Effector CD4-positive, alpha-beta T cell (primary cell): ENCODE data around the gene KCNMA1.

ENCODE experiments used
- DNase-seq: peaks from one replicate; pipeline ENCODE4 v3.0.0-alpha.2; 2020

The KCNMA1 gene

GRCh38 chr10:77121829-77122228 lies 515.8 kb downstream of the KCNMA1 start:
- no peak for DNase-seq

DNA sequence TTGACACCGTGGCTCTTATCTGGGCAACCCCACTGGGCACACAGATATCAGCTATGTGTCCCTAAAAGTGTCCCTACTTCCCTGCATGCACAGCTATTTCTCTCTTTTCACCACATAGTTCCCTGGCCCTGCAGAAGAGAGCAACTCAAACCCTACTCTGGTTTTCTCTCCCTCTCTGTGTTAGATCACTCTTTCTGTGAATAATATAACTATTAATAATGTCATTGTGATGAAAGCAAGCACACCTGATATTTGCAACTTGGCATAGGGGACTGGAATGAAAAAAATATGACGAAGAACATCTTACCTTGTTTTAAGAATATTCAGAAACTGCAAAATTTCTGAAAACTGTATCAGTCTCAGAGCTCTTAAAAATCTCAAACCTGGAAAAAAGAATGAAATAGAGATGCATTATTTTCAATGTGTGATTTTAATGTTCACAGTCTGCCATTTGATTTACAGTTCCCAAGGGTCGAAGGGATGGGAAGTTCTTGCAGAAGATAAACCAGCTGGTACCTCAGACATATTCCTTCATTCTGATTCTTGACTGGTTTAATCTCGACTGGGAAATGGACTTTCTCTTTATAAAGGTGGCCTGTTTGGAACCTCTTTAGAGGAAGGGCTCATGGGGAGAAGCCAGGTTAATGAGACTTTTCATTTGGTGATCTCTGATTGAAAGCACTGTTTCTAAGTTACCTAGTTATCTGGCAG lies 516.8 kb downstream of the KCNMA1 start:
- no peak for DNase-seq

DNA sequence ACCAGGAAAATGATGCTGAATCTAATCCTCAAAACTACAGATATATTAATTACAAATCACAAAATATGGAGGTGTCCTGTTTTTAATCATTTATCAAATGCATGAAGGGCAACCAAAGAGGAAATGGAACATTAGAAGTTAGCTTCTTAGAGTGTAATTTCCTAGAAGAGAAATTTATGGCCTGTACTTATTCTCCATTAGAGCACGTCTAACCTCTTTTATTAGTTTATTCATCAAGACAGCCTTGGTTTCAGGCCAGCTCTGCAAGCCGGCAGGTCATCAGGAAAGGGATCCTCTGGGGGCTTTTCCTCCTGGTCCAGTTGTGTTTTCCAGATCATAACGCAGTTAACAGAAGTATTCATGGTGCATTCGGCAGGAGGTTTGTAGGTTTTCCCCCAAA lies 517.6 kb downstream of the KCNMA1 start:
- no peak for DNase-seq

DNA sequence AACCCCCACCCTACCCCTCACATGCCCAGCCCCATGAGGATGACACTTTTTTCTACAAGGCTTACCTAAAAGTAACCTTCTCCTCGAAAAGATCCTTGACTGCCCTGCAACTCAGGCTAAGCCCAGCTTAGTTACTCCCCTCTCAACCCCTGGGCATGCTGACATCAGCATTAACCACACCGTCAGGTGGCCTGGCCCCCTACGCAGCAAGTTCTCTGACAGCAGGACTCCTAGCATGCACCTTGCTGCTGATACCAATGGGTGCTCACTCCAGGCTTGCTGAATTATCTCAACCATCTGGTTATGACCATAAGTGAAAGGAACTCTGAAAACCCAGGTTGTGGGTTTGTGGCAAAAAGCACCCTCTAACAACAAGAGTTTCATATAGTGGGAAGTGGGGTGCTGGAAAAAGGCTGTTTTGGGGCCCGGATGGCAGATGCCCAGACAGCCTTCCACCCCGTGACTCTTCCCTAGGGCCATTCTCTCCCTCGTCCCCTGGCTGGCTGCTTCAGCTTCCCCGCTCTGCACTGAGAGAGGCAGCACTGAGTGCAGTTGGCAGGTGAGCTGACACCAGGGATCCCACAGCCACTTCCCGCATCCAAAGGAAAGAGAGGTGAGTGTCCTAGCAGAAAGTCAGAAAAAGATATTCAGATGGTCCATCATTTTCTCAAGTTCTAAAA lies 518.9 kb downstream of the KCNMA1 start:
- no peak for DNase-seq

GRCh38 chr10:77117501-77117900 lies 520.1 kb downstream of the KCNMA1 start:
- no peak for DNase-seq

DNA sequence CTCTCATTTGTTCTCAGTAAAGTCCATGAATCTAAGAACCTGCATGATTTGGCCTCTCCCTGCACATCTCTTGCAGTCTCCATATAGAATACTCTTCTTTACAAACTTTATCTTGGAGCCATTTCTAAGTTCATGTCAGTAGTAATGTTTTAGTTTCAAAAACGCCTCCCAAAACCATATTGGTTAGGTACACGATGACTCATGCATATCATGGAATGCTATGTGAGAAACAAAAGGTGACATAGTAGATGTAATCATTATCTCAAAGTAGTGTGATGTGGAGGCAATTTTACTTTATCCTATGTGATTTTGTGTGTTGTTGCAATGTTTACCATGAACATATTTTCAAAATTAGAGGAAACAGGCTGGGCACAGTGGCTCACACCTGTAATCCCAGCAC lies 520.7 kb downstream of the KCNMA1 start:
- no peak for DNase-seq

- no peak for DNase-seq
Observed at GRCh38 chr10:77114181-77114821, 523.3 kb downstream of the KCNMA1 start.

GRCh38 chr10:77111611-77112550 lies 525.7 kb downstream of the KCNMA1 start:
- DNase-seq = no peak

DNA sequence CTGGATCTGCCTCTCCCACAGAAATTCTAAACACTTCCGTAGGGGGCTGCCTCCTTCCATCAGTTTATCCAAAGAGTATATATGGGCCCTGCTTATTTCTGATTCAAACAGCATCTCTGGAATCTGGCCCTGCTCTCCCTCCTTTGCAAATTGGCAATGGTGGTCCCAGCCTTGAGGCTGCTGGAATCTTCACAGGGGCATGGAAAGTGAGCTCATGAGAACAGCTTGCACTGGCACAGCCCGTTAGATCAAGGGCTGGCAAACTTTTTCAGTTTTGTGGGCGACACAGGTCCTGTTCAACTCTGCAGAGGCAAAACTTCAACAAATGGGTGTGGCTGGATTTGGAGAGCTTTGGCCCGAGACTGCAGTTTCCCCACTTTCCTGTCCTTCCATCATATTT lies 526.9 kb downstream of the KCNMA1 start:
- no peak for DNase-seq

- no peak for DNase-seq
Observed at GRCh38 chr10:77109351-77109994, 528.1 kb downstream of the KCNMA1 start.

GRCh38 chr10:77106676-77107075 lies 530.9 kb downstream of the KCNMA1 start:
- no peak for DNase-seq

GRCh38 chr10:77105761-77106221 lies 531.8 kb downstream of the KCNMA1 start:
- DNase-seq = no peak

- no peak for DNase-seq
Observed at GRCh38 chr10:77104459-77104980, 533.1 kb downstream of the KCNMA1 start.

- DNase-seq = no peak
Observed at GRCh38 chr10:77103213-77103612, 534.4 kb downstream of the KCNMA1 start.

GRCh38 chr10:77101341-77101740 lies 536.3 kb downstream of the KCNMA1 start:
- DNase-seq = no peak

- no peak for DNase-seq
Observed at GRCh38 chr10:77099136-77099535, 538.5 kb downstream of the KCNMA1 start.

- no peak for DNase-seq
Observed at GRCh38 chr10:77097625-77098024, 540.0 kb downstream of the KCNMA1 start.

DNA sequence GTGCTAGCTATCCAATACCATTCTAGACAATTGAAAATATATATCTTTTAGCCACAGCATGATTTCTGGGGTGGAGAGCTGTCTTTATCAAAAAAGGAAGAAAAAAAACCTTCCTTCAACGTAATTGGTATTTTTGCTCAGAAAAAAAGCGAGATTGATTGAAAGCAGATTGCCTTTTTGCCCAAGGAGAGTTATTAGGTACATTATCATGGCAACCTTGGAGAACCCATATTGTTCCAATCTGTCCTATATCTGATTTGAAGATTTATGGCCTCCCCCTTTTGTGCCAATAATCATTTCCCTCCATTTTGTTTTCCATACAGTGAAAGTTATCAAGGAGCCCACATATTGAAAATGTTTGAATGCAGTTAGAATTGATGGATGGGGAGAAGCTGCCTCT lies 544.5 kb downstream of the KCNMA1 start:
- DNase-seq = no peak

DNA sequence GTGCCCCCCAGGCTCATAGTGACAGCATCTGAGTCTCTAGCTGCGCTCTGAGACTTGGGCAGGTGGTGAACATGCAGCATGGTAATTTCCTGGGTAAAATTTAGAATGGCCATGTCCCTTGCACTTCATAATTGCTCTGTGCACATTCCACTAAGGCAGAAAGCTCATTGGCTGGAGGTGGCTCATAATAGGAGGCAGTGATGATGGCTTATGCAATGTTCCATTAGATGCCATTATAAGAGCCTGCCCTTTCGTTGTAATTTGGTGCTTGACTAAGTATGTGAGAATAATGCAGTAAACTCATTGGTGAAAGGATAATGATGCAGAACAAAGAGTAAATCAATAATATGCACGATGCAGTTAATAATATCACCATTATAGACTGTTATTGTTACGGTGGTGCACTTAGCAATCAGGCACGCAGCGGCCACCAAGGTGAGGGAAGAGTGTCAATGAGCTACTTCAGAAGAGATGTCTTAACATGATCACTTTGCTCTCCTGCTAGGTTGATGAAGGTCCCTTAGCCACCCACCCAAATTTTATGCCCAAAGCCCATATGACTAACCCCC lies 545.9 kb downstream of the KCNMA1 start:
- no peak for DNase-seq

- DNase-seq = no peak
Observed at GRCh38 chr10:77090381-77091356, 546.9 kb downstream of the KCNMA1 start.
